ENCODE data around the gene DES.

DES gene

DNA sequence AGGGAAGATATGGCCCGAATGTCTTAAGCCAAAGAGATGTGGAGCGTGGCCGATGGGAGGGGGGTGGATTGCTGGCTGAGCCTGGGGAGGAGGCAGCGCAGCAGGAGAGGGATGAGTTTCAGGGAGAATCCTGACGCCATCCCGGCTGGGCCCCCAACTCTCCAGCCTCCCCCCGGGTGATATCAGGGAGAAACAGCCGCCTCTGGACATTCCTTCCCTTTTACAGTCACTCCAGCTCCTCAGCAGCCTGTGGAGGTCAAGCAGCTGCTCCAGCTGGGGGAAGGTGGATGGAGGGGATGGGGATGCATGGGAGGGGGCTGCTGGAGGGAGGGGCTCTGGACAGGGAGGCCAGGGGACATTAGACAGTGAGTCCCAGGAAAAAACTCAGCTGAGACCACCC, 9.5 kb upstream of the DES start:
- Histone ChIP-seq H3K9ac (ENCODE audit: low read depth, low read length) (no peak overlapping the region), H3K36me3 (ENCODE audit: control insufficient read depth, insufficient read depth, low read length) (no peaks in the 10 kb centered on the region), H3K4me3 (ENCODE audit: low read depth, low read length) (no peak overlapping the region), H3K27ac (ENCODE audit: low read depth, low read length) (no peak overlapping the region), H3K27me3 (ENCODE audit: control insufficient read depth, insufficient read depth, low read length) (no peaks in the 10 kb centered on the region; the same call in 1 of the 2 replicates), H3K9me3 (ENCODE audit: control insufficient read depth, insufficient read depth, low read length) (no peaks in the 10 kb centered on the region), H3K4me1 (ENCODE audit: control insufficient read depth, insufficient read depth, low read length) (no peaks in the 10 kb centered on the region)

DNA sequence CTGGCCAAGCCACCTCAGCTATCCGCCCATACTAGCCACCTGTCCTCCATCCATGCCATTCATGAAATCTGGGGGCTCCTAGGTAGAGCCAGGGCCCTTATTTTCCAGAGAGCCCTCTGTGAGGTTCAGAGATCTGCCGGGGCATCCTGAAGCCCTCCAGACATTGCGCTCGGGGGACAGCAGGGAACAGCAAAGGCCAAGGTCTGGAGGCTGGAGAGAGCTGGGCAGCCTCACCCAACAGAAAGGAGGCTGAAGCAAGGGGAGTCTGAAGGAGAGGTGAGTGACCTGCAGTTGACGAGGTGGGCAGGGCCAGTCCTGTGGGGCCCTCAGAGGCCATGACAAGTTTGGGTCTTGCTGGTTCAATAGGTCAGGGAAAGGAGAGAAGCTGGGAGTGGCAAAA, 8.6 kb upstream of the DES start:
- Histone ChIP-seq H3K4me1 (ENCODE audit: control insufficient read depth, insufficient read depth, low read length) (no peaks in the 10 kb centered on the region), H3K36me3 (ENCODE audit: control insufficient read depth, insufficient read depth, low read length) (no peaks in the 10 kb centered on the region), H3K4me3 (ENCODE audit: low read depth, low read length) (no peak overlapping the region), H3K9me3 (ENCODE audit: control insufficient read depth, insufficient read depth, low read length) (no peaks in the 10 kb centered on the region), H3K27ac (ENCODE audit: low read depth, low read length) (no peak overlapping the region), H3K27me3 (ENCODE audit: control insufficient read depth, insufficient read depth, low read length) (no peaks in the 10 kb centered on the region), H3K9ac (ENCODE audit: low read depth, low read length) (no peak overlapping the region)

DNA sequence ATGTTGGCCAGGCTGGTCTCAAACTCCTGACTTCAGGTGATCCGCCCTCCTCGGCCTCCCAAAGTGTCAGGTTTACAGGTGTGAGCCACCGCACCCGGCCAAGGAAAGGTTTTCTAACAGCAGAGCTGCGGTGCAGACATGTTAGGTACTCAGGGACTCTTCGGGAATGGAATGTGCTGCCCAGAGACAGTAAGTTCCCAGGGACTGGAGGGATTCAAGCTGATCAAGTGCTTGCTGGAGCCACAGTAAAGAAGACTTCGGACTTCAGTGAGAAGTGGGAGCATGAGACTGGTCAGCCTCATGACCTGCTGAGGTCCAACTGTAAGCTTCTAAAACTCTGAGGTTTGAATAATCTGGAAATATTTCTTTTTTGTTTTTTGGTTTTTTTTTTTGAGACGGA, 7.8 kb upstream of the DES start:
- Histone ChIP-seq H3K27me3 (ENCODE audit: control insufficient read depth, insufficient read depth, low read length) (no peaks in the 10 kb centered on the region), H3K9ac (ENCODE audit: low read depth, low read length) (no peak overlapping the region), H3K4me3 (ENCODE audit: low read depth, low read length) (no peak overlapping the region), H3K9me3 (ENCODE audit: control insufficient read depth, insufficient read depth, low read length) (no peaks in the 10 kb centered on the region), H3K4me1 (ENCODE audit: control insufficient read depth, insufficient read depth, low read length) (peaks cover 1% of the 10 kb centered on the region; the same call in 1 of the 2 replicates), H3K27ac (ENCODE audit: low read depth, low read length) (no peak overlapping the region), H3K36me3 (ENCODE audit: control insufficient read depth, insufficient read depth, low read length) (no peaks in the 10 kb centered on the region)

DNA sequence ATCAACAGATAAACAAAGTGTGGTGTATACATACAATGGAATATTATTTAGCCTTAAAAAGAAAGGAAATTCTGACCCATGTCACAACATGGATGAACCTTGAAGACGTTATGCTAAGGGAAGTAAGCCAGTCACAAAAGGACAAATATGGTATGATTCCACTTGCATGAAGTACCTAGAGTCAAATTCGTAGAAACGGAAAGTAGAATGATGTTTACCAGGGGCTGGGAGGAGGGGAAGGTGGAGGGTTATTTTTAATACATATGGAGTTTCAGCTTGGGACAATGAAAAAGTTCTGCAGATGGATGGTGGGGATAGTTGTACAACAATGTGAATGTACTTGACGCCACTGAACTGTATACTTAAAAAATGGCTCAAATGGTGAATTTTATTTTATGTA, 3.3 kb upstream of the DES start:
- Histone ChIP-seq H3K4me1 (ENCODE audit: control insufficient read depth, insufficient read depth, low read length) (peaks cover 17% of the 10 kb centered on the region), H3K9ac (ENCODE audit: low read depth, low read length) (no peak overlapping the region), H3K9me3 (ENCODE audit: control insufficient read depth, insufficient read depth, low read length) (no peaks in the 10 kb centered on the region), H3K27ac (ENCODE audit: low read depth, low read length) (no peak overlapping the region), H3K4me3 (ENCODE audit: low read depth, low read length) (no peak overlapping the region), H3K36me3 (ENCODE audit: control insufficient read depth, insufficient read depth, low read length) (no peaks in the 10 kb centered on the region), H3K27me3 (ENCODE audit: control insufficient read depth, insufficient read depth, low read length) (peaks cover 21% of the 10 kb centered on the region)

DNA sequence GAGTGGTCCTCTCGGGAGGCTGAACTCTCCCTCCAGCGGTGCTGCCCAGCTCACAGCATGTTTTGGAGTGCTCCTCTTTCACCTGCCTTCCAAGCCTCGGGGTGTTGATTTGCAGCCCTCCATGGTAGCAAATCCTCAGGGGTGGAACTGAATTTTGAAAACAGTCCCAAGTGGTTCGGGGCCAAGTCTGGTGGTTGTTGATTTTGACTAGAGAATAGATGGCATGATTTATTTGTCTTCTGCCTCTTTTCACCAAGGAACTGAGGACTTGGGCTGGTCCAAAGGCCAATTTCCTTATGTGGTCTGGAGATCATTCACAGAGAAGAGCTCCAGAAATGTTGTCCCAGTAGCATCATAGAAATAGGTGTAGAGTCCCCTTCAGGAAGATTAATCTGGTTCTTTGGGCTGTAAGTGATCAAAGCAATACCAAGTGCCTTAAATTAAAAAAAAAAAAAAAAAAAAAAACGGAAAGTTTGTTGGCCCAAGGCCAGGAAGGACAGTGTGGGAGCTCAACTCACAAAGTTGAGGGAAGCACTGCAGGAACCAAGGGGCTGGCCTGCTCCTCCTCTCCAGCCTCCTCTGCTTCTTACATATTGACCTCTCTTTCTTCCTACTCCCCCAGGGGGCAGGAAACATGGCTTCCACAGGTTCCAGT, 2.5 kb upstream of the DES start:
- Histone ChIP-seq H3K27me3 (ENCODE audit: control insufficient read depth, insufficient read depth, low read length) (peaks cover 29% of the 10 kb centered on the region), H3K4me1 (ENCODE audit: control insufficient read depth, insufficient read depth, low read length) (peaks cover 17% of the 10 kb centered on the region), H3K9ac (ENCODE audit: low read depth, low read length) (no peak overlapping the region), H3K27ac (ENCODE audit: low read depth, low read length) (peak overlapping the region; percentile 80), H3K9me3 (ENCODE audit: control insufficient read depth, insufficient read depth, low read length) (no peaks in the 10 kb centered on the region), H3K4me3 (ENCODE audit: low read depth, low read length) (no peak overlapping the region), H3K36me3 (ENCODE audit: control insufficient read depth, insufficient read depth, low read length) (no peaks in the 10 kb centered on the region)

DNA sequence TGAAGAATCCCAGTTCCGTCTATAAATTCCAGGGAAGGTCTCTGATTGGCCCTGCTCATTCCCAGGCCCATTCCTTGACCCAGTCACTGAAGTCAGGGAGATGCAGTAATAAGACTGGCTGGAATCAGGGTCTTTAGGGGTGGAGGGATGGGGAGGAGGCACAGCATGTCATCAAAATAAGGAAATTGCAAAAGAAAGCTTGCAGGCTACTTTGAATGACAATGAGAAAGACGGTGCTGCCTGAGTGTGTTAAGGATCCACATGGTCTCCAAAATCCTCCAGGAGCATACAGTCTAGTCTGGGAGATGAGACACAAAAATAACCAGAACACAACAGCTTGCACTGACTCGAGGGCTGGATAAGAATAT, 2.0 kb upstream of the DES start:
- Histone ChIP-seq H3K9ac (ENCODE audit: low read depth, low read length) (no peak overlapping the region), H3K27ac (ENCODE audit: low read depth, low read length) (peak overlapping the region; percentile 80), H3K9me3 (ENCODE audit: control insufficient read depth, insufficient read depth, low read length) (no peaks in the 10 kb centered on the region), H3K36me3 (ENCODE audit: control insufficient read depth, insufficient read depth, low read length) (no peaks in the 10 kb centered on the region), H3K4me1 (ENCODE audit: control insufficient read depth, insufficient read depth, low read length) (peaks cover 17% of the 10 kb centered on the region), H3K27me3 (ENCODE audit: control insufficient read depth, insufficient read depth, low read length) (peaks cover 32% of the 10 kb centered on the region), H3K4me3 (ENCODE audit: low read depth, low read length) (no peak overlapping the region)

DNA sequence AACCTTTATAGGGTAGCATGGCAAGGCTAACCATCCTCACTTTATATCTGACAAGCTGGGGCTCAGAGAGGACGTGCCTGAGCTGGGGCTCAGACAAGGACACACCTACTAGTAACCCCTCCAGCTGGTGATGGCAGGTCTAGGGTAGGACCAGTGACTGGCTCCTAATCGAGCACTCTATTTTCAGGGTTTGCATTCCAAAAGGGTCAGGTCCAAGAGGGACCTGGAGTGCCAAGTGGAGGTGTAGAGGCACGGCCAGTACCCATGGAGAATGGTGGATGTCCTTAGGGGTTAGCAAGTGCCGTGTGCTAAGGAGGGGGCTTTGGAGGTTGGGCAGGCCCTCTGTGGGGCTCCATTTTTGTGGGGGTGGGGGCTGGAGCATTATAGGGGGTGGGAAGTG, 1.2 kb upstream of the DES start:
- Histone ChIP-seq H3K27me3 (ENCODE audit: control insufficient read depth, insufficient read depth, low read length) (peaks cover 32% of the 10 kb centered on the region), H3K9me3 (ENCODE audit: control insufficient read depth, insufficient read depth, low read length) (no peaks in the 10 kb centered on the region), H3K9ac (ENCODE audit: low read depth, low read length) (no peak overlapping the region), H3K27ac (ENCODE audit: low read depth, low read length) (peak overlapping the region; percentile 80), H3K4me3 (ENCODE audit: low read depth, low read length) (no peak overlapping the region), H3K4me1 (ENCODE audit: control insufficient read depth, insufficient read depth, low read length) (peaks cover 17% of the 10 kb centered on the region), H3K36me3 (ENCODE audit: control insufficient read depth, insufficient read depth, low read length) (no peaks in the 10 kb centered on the region)

DNA sequence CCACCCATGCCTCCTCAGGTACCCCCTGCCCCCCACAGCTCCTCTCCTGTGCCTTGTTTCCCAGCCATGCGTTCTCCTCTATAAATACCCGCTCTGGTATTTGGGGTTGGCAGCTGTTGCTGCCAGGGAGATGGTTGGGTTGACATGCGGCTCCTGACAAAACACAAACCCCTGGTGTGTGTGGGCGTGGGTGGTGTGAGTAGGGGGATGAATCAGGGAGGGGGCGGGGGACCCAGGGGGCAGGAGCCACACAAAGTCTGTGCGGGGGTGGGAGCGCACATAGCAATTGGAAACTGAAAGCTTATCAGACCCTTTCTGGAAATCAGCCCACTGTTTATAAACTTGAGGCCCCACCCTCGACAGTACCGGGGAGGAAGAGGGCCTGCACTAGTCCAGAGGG, 803 bp upstream of the DES start:
- Histone ChIP-seq H3K4me1 (ENCODE audit: control insufficient read depth, insufficient read depth, low read length) (peaks cover 17% of the 10 kb centered on the region), H3K36me3 (ENCODE audit: control insufficient read depth, insufficient read depth, low read length) (no peaks in the 10 kb centered on the region), H3K27ac (ENCODE audit: low read depth, low read length) (no peak overlapping the region), H3K9me3 (ENCODE audit: control insufficient read depth, insufficient read depth, low read length) (no peaks in the 10 kb centered on the region), H3K4me3 (ENCODE audit: low read depth, low read length) (no peak overlapping the region), H3K27me3 (ENCODE audit: control insufficient read depth, insufficient read depth, low read length) (peaks cover 32% of the 10 kb centered on the region), H3K9ac (ENCODE audit: low read depth, low read length) (no peak overlapping the region)

DNA sequence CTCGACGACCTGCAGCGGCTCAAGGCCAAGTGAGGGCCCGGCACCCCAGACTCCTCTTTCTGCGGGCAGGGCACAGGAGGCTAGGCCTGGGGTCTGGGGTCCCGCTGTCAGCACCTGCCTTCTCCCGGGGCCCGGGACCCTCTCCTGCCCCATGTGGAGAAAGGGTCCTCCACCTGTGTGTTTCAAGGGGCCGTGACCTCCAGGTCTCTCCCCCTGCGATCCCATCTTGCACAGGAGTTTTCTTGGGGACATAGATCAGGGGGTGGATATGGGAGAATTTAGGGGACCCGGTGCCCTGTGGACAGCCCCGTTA, 791 bp downstream of the DES start:
- peaks cover 32% of the 10 kb centered on the region for H3K27me3 ChIP-seq (ENCODE audit: control insufficient read depth, insufficient read depth, low read length)
- H3K9ac ChIP-seq (ENCODE audit: low read depth, low read length), result no peak overlapping the region
- no peaks in the 10 kb centered on the region for H3K9me3 ChIP-seq (ENCODE audit: control insufficient read depth, insufficient read depth, low read length)
- H3K4me1 ChIP-seq (ENCODE audit: control insufficient read depth, insufficient read depth, low read length), result peaks cover 17% of the 10 kb centered on the region
- no peak overlapping the region for H3K4me3 ChIP-seq (ENCODE audit: low read depth, low read length)
- H3K36me3 ChIP-seq (ENCODE audit: control insufficient read depth, insufficient read depth, low read length), result no peaks in the 10 kb centered on the region
- no peak overlapping the region for H3K27ac ChIP-seq (ENCODE audit: low read depth, low read length)

DNA sequence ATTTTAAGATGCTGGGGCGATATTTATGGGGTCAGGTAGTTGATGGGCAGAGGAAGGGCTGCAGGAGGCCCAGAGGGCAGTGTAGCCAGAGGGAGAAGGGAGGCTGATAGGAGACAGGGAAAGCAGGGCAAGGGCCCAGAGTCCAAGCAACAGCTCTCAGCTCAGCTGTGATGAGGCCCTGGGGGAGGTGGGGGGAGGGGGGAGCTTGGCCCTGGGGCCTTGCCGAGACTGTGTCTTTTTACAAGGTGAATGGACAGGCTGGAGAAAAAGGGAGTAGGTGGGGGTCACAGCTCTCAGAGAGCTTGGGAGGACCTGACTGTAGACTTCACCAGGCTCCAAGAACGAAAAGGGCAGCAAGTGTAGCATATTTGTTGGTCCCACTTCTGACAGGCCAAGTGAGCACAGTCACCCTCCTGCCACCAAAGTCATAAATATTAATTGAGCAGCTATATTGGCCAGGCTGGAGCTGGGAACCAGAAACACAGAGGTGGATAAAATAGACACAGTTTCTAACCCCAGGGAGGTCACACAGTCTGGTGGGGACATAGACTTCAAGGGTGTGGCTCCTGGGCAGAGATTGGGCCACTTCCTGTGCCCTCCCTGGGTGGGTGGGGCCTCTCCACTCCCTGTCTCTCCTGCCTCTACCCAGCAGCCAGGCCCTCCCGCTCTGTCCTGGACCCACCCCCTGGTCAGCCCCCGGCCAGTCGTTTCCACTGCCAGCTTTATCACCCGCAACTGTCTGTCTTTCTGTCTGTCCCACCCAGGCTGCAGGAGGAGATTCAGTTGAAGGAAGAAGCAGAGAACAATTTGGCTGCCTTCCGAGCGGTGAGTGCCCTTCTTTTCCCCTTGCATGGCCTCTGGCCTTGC, 1.4 kb downstream of the DES start:
- Histone ChIP-seq H3K9ac (ENCODE audit: low read depth, low read length) (no peak overlapping the region), H3K27me3 (ENCODE audit: control insufficient read depth, insufficient read depth, low read length) (peaks cover 32% of the 10 kb centered on the region), H3K36me3 (ENCODE audit: control insufficient read depth, insufficient read depth, low read length) (no peaks in the 10 kb centered on the region), H3K9me3 (ENCODE audit: control insufficient read depth, insufficient read depth, low read length) (no peaks in the 10 kb centered on the region), H3K4me1 (ENCODE audit: control insufficient read depth, insufficient read depth, low read length) (peaks cover 17% of the 10 kb centered on the region), H3K4me3 (ENCODE audit: low read depth, low read length) (no peak overlapping the region), H3K27ac (ENCODE audit: low read depth, low read length) (no peak overlapping the region)

DNA sequence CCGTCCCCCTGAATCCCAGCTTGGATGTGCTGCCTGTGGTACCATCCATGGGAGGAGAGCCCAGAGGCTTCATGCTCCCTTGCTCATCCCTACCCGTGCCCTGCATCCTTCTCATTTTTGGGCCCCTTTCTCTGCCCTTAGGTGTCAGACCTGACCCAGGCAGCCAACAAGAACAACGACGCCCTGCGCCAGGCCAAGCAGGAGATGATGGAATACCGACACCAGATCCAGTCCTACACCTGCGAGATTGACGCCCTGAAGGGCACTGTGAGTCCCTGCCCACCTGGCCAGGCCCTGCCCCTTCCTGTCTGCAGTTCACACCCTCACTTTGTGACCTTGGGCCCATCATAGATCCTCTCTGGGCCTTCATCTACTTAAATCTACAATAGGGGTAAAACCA, 2.5 kb downstream of the DES start:
- H3K27ac ChIP-seq (ENCODE audit: low read depth, low read length), result no peak overlapping the region
- H3K4me3 ChIP-seq (ENCODE audit: low read depth, low read length), result no peak overlapping the region
- peaks cover 32% of the 10 kb centered on the region for H3K27me3 ChIP-seq (ENCODE audit: control insufficient read depth, insufficient read depth, low read length)
- H3K9me3 ChIP-seq (ENCODE audit: control insufficient read depth, insufficient read depth, low read length), result no peaks in the 10 kb centered on the region
- no peaks in the 10 kb centered on the region for H3K36me3 ChIP-seq (ENCODE audit: control insufficient read depth, insufficient read depth, low read length)
- H3K9ac ChIP-seq (ENCODE audit: low read depth, low read length), result no peak overlapping the region
- H3K4me1 ChIP-seq (ENCODE audit: control insufficient read depth, insufficient read depth, low read length), result peaks cover 13% of the 10 kb centered on the region
